Liver (tissue), 9 donors: ENCODE data around the gene CASZ1. TPM values are rescaled to one million over a fixed set of nuclear protein-coding genes. Genes with fewer than 3 reads are reported as not detected.

ENCODE experiments used
- DNase-seq: peaks from one replicate; pipeline ENCODE4 v3.0.0-alpha.2; 2017; ENCODE audit warnings: low spot score
- H3K27ac ChIP-seq, 2 donors: one replicate each; pipeline ENCODE4 v1.7.0; 2013; ENCODE audit warnings: inconsistent platforms in 2 of 2, low read length in 2 of 2, control low read depth in 1 of 2, low read depth in 1 of 2, mild to moderate bottlenecking in 1 of 2
- H3K27me3 ChIP-seq, 4 donors: one replicate each; pipeline versions ENCODE4 v1.6.1 to v1.7.0; 2013; ENCODE audit warnings: low read length in 3 of 4, inconsistent platforms in 1 of 4, mild to moderate bottlenecking in 1 of 4, moderate library complexity in 1 of 4; ENCODE audit not compliant: control insufficient read depth in 4 of 4, insufficient read depth in 4 of 4
- H3K36me3 ChIP-seq, 4 donors: one replicate each; pipeline versions ENCODE4 v1.6.1 to v1.7.0; 2013; ENCODE audit warnings: low read length in 3 of 4, mild to moderate bottlenecking in 3 of 4, low read depth in 1 of 4, moderate library complexity in 1 of 4; ENCODE audit not compliant: control insufficient read depth in 4 of 4, insufficient read depth in 3 of 4
- H3K4me1 ChIP-seq, 4 donors: one replicate each; pipeline versions ENCODE4 v1.6.1 to v1.7.0; 2013; ENCODE audit warnings: low read length in 3 of 4, mild to moderate bottlenecking in 3 of 4, moderate library complexity in 1 of 4; ENCODE audit not compliant: control insufficient read depth in 4 of 4, insufficient read depth in 4 of 4
- H3K4me3 ChIP-seq, 3 donors: one replicate each; pipeline versions ENCODE4 v1.6.1 to v1.7.0; 2013; ENCODE audit warnings: low read length in 3 of 3, control low read depth in 1 of 3, low read depth in 1 of 3, mild to moderate bottlenecking in 1 of 3
- H3K9ac ChIP-seq, 2 donors: one replicate each; pipeline ENCODE4 v1.7.0; 2013; ENCODE audit warnings: low read length in 2 of 2, mild to moderate bottlenecking in 2 of 2, moderate library complexity in 2 of 2, control low read depth in 1 of 2, low read depth in 1 of 2
- H3K9me3 ChIP-seq, 4 donors: one replicate each; pipeline versions ENCODE4 v1.6.1 to v1.7.0; 2013; ENCODE audit warnings: low read length in 3 of 4; ENCODE audit not compliant: control insufficient read depth in 4 of 4
- ATF3 ChIP-seq: IDR thresholded peaks from 2 replicates; pipeline ENCODE4 v1.6.1; 2016; ENCODE audit warnings: antibody characterized with exemption
- GABPA ChIP-seq, 2 donors: IDR thresholded peaks in 1 of 2; conservative IDR thresholded peaks in 1 of 2; 2 replicates each; pipeline ENCODE4 v1.6.1; 2016; ENCODE audit warnings: antibody characterized with exemption in 2 of 2, mild to moderate bottlenecking in 1 of 2, moderate library complexity in 1 of 2
- HNF4G ChIP-seq: IDR thresholded peaks from 2 replicates; pipeline ENCODE4 v1.6.1; 2016; ENCODE audit warnings: antibody characterized with exemption
- JUND ChIP-seq, 2 donors: IDR thresholded peaks; 2 replicates each; pipeline ENCODE4 v1.6.1; 2016; ENCODE audit warnings: antibody characterized with exemption in 2 of 2
- NR2F2 ChIP-seq: IDR thresholded peaks from 2 replicates; pipeline ENCODE4 v1.6.1; 2016; ENCODE audit warnings: antibody characterized with exemption
- RAD21 ChIP-seq, 2 donors: IDR thresholded peaks; 2 replicates each; pipeline ENCODE4 v1.6.1; 2016; ENCODE audit warnings: antibody characterized with exemption in 2 of 2, mild to moderate bottlenecking in 2 of 2
- REST ChIP-seq: IDR thresholded peaks from 2 replicates; pipeline ENCODE4 v1.6.1; 2016; ENCODE audit warnings: antibody characterized with exemption, mild to moderate bottlenecking
- RXRA ChIP-seq, 2 donors: IDR thresholded peaks; 2 replicates each; pipeline ENCODE4 v1.6.1; 2017 to 2018; ENCODE audit warnings: antibody characterized with exemption in 2 of 2, mild to moderate bottlenecking in 1 of 2
- SP1 ChIP-seq: IDR thresholded peaks from 2 replicates; pipeline ENCODE4 v1.6.1; 2018; ENCODE audit warnings: antibody characterized with exemption, mild to moderate bottlenecking
- TAF1 ChIP-seq: conservative IDR thresholded peaks from 2 replicates; pipeline ENCODE4 v1.6.1; 2016; ENCODE audit warnings: antibody characterized with exemption, mild to moderate bottlenecking
- ZBTB33 ChIP-seq: IDR thresholded peaks from 2 replicates; pipeline ENCODE4 v1.6.1; 2016; ENCODE audit warnings: antibody characterized with exemption
- WGBS: extraction: QIAGEN DNeasy Blood & Tissue Kit; methylation state at CpG from one replicate; pipeline ENCODE4 v1.1.7; 2013; 5-methylcytosine and 5-hydroxymethylcytosine counted together
- polyA plus RNA-seq, 2 donors: library from polyadenylated mRNA; stranded (reverse) in 1 of 2; unstranded in 1 of 2; fragments of 200-250 nt in 1 of 2; fragments of >200 nt in 1 of 2; fragmentation: Nextera tagmentation in 1 of 2; extraction: Ambion mirVana in 1 of 2; gene quantifications; one replicate each; pipeline versions ENCODE4 v1.2.1 to v1.2.3, GENCODE V29; 2013 to 2015
- total RNA-seq, 2 donors: library from RNA; depleted of rRNA; stranded (reverse); fragments of >200 nt; gene quantifications; one replicate each; pipeline ENCODE4 v1.2.3, GENCODE V29; 2014
- TF ChIP-seq, protein P1 (sequence below): fragments of 150-350 bp; IDR thresholded peaks from 2 replicates; pipeline ENCODE4 v1.5.1; 2017; ENCODE audit warnings: improper control_type of control experiment, low read depth, low read length; ENCODE audit not compliant: missing input control
- TF ChIP-seq, protein P2 (sequence below): IDR thresholded peaks from 2 replicates; pipeline ENCODE4 v1.6.1; 2016; ENCODE audit warnings: antibody characterized with exemption
- donor health status: healthy.
- donor health status: healthy.
- donor health status: healthy.
- donor health status: healthy.
- donor health status: healthy.

CASZ1 gene
- total and polyA plus RNA-seq, 4 donors: 1.0 to 3.5 (median 1.9) TPM

GRCh38 chr1:10751561-10752085 is 44.8 kb downstream of the CASZ1 start:
- H3K4me3 ChIP-seq: no peak overlapping the region

More at GRCh38 chr1:10751561-10752085, 44.8 kb downstream of the CASZ1 start:
- H3K9ac ChIP-seq: no peak overlapping the region
- 78% methylated on average over 14 of the region's 14 CpGs for WGBS
- no peaks in the 10 kb centered on the region for H3K4me1 ChIP-seq
- H3K27ac ChIP-seq: no peak overlapping the region
- TF ChIP-seq NR2F2 (no peak), RXRA (IDR thresholded peaks at IDR 0.05) (no peak), REST (no peak), JUND (IDR thresholded peaks at IDR 0.05) (no peak), GABPA (IDR thresholded peaks at IDR 0.05 in 1 of 2, conservative IDR thresholded peaks at IDR 0.05 in 1 of 2) (no peak), RAD21 (IDR thresholded peaks at IDR 0.05) (no peak), TAF1 (no peak), HNF4G (no peak), ATF3 (no peak), SP1 (no peak), ZBTB33 (no peak)
- TF ChIP-seq, protein P1, sequence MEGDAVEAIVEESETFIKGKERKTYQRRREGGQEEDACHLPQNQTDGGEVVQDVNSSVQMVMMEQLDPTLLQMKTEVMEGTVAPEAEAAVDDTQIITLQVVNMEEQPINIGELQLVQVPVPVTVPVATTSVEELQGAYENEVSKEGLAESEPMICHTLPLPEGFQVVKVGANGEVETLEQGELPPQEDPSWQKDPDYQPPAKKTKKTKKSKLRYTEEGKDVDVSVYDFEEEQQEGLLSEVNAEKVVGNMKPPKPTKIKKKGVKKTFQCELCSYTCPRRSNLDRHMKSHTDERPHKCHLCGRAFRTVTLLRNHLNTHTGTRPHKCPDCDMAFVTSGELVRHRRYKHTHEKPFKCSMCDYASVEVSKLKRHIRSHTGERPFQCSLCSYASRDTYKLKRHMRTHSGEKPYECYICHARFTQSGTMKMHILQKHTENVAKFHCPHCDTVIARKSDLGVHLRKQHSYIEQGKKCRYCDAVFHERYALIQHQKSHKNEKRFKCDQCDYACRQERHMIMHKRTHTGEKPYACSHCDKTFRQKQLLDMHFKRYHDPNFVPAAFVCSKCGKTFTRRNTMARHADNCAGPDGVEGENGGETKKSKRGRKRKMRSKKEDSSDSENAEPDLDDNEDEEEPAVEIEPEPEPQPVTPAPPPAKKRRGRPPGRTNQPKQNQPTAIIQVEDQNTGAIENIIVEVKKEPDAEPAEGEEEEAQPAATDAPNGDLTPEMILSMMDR: no peak
- TF ChIP-seq, protein P2, sequence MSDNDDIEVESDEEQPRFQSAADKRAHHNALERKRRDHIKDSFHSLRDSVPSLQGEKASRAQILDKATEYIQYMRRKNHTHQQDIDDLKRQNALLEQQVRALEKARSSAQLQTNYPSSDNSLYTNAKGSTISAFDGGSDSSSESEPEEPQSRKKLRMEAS: no peak
- no peaks in the 10 kb centered on the region for H3K9me3 ChIP-seq
- H3K36me3 ChIP-seq: no peaks in the 10 kb centered on the region
- no peaks in the 10 kb centered on the region for H3K27me3 ChIP-seq
- DNase-seq: no peak
